Astrocyte (in vitro differentiated cells and primary cell): Measurements from ENCODE around the gene EXOSC7.

Source experiments
- CTCF ChIP-seq: IDR thresholded peaks from 2 replicates; pipeline ENCODE4 v1.5.1; 2011; ENCODE audit warnings: low read depth, mild to moderate bottlenecking, inconsistent platforms, low read length, moderate library complexity; ENCODE audit not compliant: insufficient read depth
- EZH2 ChIP-seq: IDR thresholded peaks from 2 replicates; pipeline ENCODE4 v1.6.1; 2012; ENCODE audit warnings: mild to moderate bottlenecking, low read length, inconsistent platforms; ENCODE audit not compliant: insufficient read depth

GRCh38 chr3:45017821-45018220, 41.8 kb downstream of the EXOSC7 start:
- no peak for TF ChIP-seq CTCF
- TF ChIP-seq EZH2: no peak
